Raji (cell line): ENCODE results near the gene MYO16.

Experiments used
- POLR2A ChIP-seq: IDR thresholded peaks from 2 replicates; pipeline ENCODE4 v1.6.1; 2011; ENCODE audit warnings: low read depth, low read length, control low read depth; ENCODE audit not compliant: insufficient read depth

MYO16 gene

GRCh38 chr13:108629181-108629752 lies at the start of gene MYO16:
Gene MYO16, plus strand, starts transcription at chr13:108629611. Its CDS starts 234 bp downstream, at chr13:108629845.
- TF ChIP-seq POLR2A, result no peak

DNA sequence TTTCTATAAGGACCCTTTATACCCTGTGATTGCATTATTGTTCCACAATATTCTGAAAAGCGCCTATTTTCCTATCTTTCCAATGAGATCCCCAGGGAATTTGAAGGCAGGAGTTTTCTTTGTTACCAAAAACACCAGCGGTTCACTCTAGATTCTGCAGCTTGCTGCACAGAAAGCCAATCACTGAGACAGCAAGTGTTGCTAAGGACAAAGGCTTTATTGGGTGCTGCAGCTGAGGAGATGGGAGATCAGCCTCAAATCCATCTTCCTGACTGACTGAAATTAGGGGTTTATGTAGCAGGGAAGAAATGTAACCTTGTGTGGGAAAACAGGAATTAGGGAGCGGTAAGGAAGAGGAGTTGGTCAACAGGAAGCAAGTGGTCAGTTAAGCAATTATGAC lies 42.6 kb upstream of the MYO16 start:
- no peak for TF ChIP-seq POLR2A

DNA sequence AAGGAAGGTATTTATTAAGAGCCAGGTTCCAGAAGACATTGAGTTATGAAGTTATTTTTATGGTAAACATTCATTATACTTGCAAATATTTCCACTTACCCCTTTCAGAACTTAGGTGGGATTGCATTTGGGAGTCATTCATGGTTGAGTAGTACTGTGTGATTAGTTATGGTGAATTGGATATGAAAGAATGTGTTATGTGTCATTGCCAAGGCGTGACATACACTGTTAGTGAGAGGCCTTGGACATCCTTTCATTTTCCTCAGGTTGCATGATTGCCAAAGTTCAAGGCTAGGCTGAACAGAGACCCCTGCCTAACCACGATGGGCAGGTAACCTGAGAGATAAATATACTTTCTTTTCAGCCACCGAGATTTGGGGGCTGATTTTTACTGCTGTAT lies 40.9 kb upstream of the MYO16 start:
- no peak for TF ChIP-seq POLR2A

- no peak for TF ChIP-seq POLR2A
Observed at GRCh38 chr13:108594153-108594552, 35.3 kb upstream of the MYO16 start.

DNA sequence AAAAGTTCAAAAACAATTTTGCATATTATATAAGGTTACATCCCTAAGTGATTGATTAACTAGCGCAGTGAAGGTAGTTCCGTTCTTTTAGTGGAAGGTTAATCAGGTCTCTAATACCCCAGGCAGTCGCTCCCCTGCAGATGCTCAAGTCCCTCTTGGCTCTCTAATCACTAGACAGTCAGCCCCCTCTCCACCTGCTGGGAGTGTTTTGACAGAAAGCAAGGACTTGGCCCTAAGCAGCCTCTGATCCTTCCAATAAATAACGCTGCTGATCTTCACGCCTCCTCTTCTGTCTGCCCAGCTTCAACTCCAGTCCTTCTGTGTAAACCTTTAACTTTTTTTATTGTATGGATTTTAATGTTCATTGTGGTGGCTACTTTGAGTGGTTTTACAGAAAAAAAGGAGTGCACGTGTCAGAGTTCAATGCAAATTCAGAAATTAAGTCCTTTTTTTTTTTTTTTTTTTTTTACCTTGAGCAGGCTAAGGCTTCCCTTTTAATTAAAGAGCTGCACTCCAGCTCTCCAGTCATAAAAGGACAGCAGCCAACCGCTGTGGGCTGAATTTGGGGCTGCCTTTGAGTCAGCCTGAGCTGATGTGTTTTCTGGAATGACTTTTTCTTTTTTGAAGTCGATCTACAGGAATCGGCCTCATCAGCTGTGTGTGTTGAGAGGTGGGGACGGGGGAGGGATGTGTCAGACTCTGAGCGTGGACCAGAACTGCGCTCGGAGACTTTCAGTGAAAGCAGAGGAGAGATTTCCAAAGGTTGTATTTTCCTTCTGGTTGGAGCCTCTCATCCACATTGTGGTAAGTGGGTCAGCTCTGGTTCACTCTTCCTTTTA lies 33.8 kb upstream of the MYO16 start:
- TF ChIP-seq POLR2A, result no peak

GRCh38 chr13:108597943-108598342 lies 31.5 kb upstream of the MYO16 start:
- no peak for TF ChIP-seq POLR2A

GRCh38 chr13:108606424-108606823 lies 23.0 kb upstream of the MYO16 start:
- TF ChIP-seq POLR2A, result no peak

DNA sequence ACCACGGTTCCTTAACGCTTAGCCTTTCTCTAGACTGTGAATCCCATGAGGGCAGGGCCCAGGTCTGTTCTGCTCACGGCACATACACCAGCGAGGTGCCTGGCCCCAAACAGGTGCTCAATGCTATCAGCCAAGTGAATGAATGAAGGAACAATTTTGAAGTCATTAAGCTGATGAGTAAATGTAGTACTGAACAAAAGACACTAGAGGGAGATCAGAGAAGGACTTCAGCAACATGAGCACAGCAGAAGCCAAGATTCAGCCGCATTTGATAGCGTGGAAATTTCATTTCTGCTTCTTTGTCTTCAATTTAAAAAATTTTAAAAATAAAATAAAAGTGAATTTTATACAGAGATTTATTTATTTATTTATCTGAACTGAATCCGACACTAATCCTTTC lies 20.1 kb upstream of the MYO16 start:
- TF ChIP-seq POLR2A, result no peak

DNA sequence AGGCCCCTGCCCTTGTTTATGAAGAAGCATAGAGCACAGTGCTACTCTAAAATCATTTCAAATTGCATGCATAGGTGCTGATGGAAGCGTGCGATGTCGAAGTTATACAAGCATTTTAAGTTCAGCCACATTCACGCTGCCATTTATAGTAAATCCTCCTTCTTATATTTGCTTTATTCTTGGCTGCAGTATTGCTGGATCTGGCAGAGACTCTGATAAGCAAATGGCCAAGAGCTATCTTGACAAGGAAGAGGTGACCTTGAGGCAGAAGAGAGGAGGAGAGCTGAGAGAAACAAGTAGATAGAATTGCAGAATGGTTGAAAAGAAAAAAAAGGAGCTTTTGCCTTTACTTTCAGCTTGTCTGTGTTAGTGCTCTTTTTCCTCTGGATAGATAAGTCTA lies 18.9 kb upstream of the MYO16 start:
- no peak for TF ChIP-seq POLR2A

GRCh38 chr13:108615241-108615640 lies 14.2 kb upstream of the MYO16 start:
- TF ChIP-seq POLR2A, result no peak

DNA sequence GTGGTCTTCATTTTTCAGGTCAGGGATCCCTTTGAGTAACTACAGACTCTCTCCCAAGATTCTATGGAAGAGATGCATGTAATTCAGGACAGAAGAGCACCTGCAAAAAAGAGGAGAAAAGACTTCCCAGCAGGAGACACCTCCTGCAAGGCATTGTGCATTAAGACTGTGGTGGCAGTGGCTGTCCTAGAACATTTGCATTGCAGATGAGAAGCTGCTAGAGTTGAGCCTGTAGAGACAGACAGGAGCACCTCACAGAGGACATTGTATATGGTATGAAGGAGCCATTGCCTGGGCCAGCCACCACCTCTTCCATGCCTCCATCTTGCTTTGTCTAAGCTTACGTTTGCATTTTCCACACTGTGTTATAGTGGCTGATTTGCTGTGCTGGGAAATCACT lies 11.2 kb upstream of the MYO16 start:
- no peak for TF ChIP-seq POLR2A

GRCh38 chr13:108621462-108621861 lies 7.9 kb upstream of the MYO16 start:
- TF ChIP-seq POLR2A, result no peak

- TF ChIP-seq POLR2A, result no peak
Observed at GRCh38 chr13:108624108-108624507, 5.3 kb upstream of the MYO16 start.

GRCh38 chr13:108624979-108625378 lies 4.4 kb upstream of the MYO16 start:
- no peak for TF ChIP-seq POLR2A

- TF ChIP-seq POLR2A, result no peak
Observed at GRCh38 chr13:108629988-108630387, 577 bp downstream of the MYO16 start.

DNA sequence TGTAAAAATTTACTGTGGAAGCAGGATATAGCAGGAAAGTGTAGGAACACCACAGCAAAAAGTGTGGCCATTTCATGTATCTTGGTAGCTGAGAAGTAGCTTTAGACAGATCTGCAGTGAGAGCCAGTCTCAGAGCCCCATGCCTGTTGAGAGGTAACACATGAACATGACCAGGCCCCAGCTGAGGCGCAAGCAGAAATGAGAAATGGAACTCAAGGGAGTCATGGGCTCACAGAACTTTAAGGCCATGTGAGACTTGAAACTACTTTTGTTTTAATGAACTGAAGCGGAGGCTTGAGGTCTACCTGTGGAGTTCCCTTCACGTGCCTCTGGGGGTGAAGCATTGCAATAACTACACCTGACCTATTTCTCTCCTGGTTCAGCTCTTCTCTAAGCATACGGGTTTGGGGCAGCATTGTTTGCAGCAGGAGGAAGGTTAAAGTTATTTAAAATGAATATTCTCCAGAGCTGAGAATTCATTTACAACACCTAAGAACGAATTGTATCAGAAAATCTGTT lies 3.3 kb downstream of the MYO16 start:
- no peak for TF ChIP-seq POLR2A

GRCh38 chr13:108638901-108639300 lies 9.5 kb downstream of the MYO16 start:
- TF ChIP-seq POLR2A, result no peak

DNA sequence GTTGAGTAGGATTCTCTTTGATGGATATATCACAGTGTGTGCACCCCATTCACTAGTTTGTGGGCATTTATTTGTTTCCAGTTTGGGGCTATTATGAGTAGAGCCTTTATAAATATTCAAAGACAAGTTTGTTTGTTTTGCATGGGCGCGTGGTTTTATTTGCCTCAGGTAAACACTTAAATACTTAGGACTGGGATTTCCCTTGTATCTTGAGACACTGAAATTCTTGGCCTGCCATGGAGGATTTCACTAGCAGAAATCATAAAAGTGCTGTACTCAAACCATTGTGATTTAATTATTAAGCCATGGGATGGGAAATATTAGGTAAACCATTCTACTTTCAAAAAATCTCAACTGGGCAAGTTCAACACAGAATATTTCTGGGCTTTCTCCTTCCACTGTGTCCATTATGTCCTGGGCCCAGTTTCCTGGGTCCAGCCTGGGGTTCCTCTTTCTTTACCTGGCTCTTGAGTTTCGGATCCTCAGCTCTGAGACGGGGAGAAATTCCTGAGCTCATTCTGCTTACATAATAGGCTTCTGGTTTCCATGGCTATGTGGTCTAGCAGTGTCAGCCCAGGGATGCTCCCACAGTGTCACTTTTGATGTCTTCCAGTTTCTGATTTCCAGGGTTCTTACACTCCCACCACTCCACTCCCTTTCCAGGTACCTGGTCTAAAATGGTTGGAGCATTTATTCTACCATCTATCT lies 14.4 kb downstream of the MYO16 start:
- no peak for TF ChIP-seq POLR2A
